H1 (cell line): Measurements from ENCODE around the gene ACSL6. TPM values are rescaled to one million over a fixed set of nuclear protein-coding genes. Genes with fewer than 3 reads are reported as not detected.

Source experiments
- E2F6 ChIP-seq: IDR thresholded peaks from 2 replicates; pipeline ENCODE4 v1.6.1; 2012; ENCODE audit warnings: inconsistent platforms
- POLR2A ChIP-seq, 2 experiments: IDR thresholded peaks; 1 replicate in 1 of 2; 2 replicates in 1 of 2; pipeline ENCODE4 v1.6.1; 2011; ENCODE audit warnings: low read depth in 2 of 2, low read length in 2 of 2, mild to moderate bottlenecking in 2 of 2; ENCODE audit errors: control extremely low read depth in 1 of 2
- POLR2AphosphoS5 ChIP-seq: IDR thresholded peaks from 2 replicates; pipeline ENCODE4 v1.6.1; 2011; ENCODE audit warnings: low read depth, low read length
- POU5F1 ChIP-seq: IDR thresholded peaks from 2 replicates; pipeline ENCODE4 v1.6.1; 2011; ENCODE audit warnings: low read depth, mild to moderate bottlenecking, low read length, moderate library complexity
- SAP30 ChIP-seq: fragments of 300-600 bp; sonication (generic); IDR thresholded peaks from 2 replicates; pipeline ENCODE4 v1.7.1; 2012; ENCODE audit warnings: low read length, moderate library complexity, mild to moderate bottlenecking, inconsistent platforms; ENCODE audit not compliant: insufficient read depth, insufficient replicate concordance
- polyA plus RNA-seq, 7 experiments: library from polyadenylated mRNA; depleted of rRNA in 3 of 7; stranded (reverse) in 5 of 7; unstranded in 2 of 7; fragments of >200 nt in 5 of 7; fragments of 200-250 nt in 2 of 7; gene quantifications; 1 replicate in 5 of 7; 2 replicates in 1 of 7; 4 replicates in 1 of 7; pipeline versions ENCODE4 v1.2.1 to v1.2.3, GENCODE V29; 2011 to 2013; ENCODE audit warnings: missing spikeins in 2 of 7, mixed read lengths in 2 of 7
- total RNA-seq: library from RNA; stranded (reverse); fragmentation: NEBNext Ultra II Directional; extraction: Animal tissue kit (Norgen Biotek cat#: 25700); gene quantifications from 2 replicates; pipeline ENCODE4 v1.2.1, GENCODE V29; 2021

ACSL6 gene
- total and polyA plus RNA-seq, 2 of the 8 experiments (the other 6 are each of a cell fraction or from before 2014, with no cell fraction given) = 2.3 to 2.4 TPM

GRCh38 chr5:131994533-131995226, 16.8 kb downstream of the ACSL6 start (continued):
- no peak for TF ChIP-seq E2F6
- TF ChIP-seq SAP30 = no peak
- TF ChIP-seq POLR2A (IDR thresholded peaks at IDR 0.05; ENCODE audit: control extremely low read depth in 1 of 2, low read depth in 2 of 2, low read length in 2 of 2) = no peak
- no peak for TF ChIP-seq POLR2AphosphoS5
- no peak for TF ChIP-seq POU5F1
